NB4 (cell line): ENCODE results near the gene GK.

ENCODE experiments used
- POLR2A ChIP-seq: IDR thresholded peaks from 2 replicates; pipeline ENCODE4 v1.6.1; 2011; ENCODE audit warnings: mild to moderate bottlenecking; ENCODE audit not compliant: insufficient read length; ENCODE audit errors: extremely low read depth
- TF ChIP-seq, protein P1 (sequence below): IDR thresholded peaks from one replicate; pipeline ENCODE4 v1.5.1; 2012; ENCODE audit warnings: low read depth, low read length

- TF ChIP-seq, protein P1, sequence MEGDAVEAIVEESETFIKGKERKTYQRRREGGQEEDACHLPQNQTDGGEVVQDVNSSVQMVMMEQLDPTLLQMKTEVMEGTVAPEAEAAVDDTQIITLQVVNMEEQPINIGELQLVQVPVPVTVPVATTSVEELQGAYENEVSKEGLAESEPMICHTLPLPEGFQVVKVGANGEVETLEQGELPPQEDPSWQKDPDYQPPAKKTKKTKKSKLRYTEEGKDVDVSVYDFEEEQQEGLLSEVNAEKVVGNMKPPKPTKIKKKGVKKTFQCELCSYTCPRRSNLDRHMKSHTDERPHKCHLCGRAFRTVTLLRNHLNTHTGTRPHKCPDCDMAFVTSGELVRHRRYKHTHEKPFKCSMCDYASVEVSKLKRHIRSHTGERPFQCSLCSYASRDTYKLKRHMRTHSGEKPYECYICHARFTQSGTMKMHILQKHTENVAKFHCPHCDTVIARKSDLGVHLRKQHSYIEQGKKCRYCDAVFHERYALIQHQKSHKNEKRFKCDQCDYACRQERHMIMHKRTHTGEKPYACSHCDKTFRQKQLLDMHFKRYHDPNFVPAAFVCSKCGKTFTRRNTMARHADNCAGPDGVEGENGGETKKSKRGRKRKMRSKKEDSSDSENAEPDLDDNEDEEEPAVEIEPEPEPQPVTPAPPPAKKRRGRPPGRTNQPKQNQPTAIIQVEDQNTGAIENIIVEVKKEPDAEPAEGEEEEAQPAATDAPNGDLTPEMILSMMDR: peak; percentile 62
- TF ChIP-seq POLR2A: no peak
These were observed 82.6 kb downstream of the GK start for GRCh38 chrX:30735839-30736238.
